Keratinocyte (primary cell): ENCODE data around the gene KRTAP5-10. TPM values are rescaled to one million over a fixed set of nuclear protein-coding genes. Genes with fewer than 3 reads are reported as not detected.
A peak's percentile ranks its signal among the peaks of the same experiment; 100 is the strongest.

Source experiments
- DNase-seq: peaks from one replicate; pipeline ENCODE4 v3.0.0-alpha.2; 2011; ENCODE audit warnings: low read depth, missing footprints, low spot score
- FAIRE-seq: peaks from 2 replicates; lab custom pipeline; 2011; peaks lifted over from hg19 to GRCh38; lab: Jason Lieb, UNC
- H2AFZ ChIP-seq: 2 replicates; pipeline ENCODE4 v1.6.0; 2012; ENCODE audit warnings: low read length, control low read depth, inconsistent platforms; ENCODE audit not compliant: control insufficient read depth
- H3K27ac ChIP-seq: 2 replicates; pipeline ENCODE4 v1.5.1; 2011; ENCODE audit warnings: low read length; ENCODE audit not compliant: control insufficient read depth, insufficient read depth
- H3K27me3 ChIP-seq: 3 replicates; pipeline ENCODE4 v1.6.0; 2011; ENCODE audit warnings: low read length; ENCODE audit not compliant: control insufficient read depth, insufficient read depth; ENCODE audit errors: extremely low read depth
- H3K36me3 ChIP-seq, 2 experiments: 2 replicates in 1 of 2; 3 replicates in 1 of 2; pipeline ENCODE4 v1.5.1; 2011; ENCODE audit warnings: low read length in 2 of 2, mild to moderate bottlenecking in 1 of 2; ENCODE audit not compliant: control insufficient read depth in 2 of 2, insufficient read depth in 2 of 2; ENCODE audit errors: extremely low read depth in 1 of 2
- H3K4me1 ChIP-seq: 3 replicates; pipeline ENCODE4 v1.5.1; 2011; ENCODE audit warnings: low read length; ENCODE audit not compliant: control insufficient read depth, insufficient read depth; ENCODE audit errors: extremely low read depth
- H3K4me2 ChIP-seq: 3 replicates; pipeline ENCODE4 v1.6.0; 2011; ENCODE audit warnings: low read depth, low read length; ENCODE audit not compliant: control insufficient read depth, insufficient read depth; ENCODE audit errors: extremely low read depth
- H3K4me3 ChIP-seq, 3 experiments: fragments of 200-600 bp in 1 of 3; sonication (generic) in 1 of 3; 2 replicates in 2 of 3; 3 replicates in 1 of 3; pipeline ENCODE4 v1.5.1; 2011 to 2016; ENCODE audit warnings: low read length in 3 of 3, mild to moderate bottlenecking in 3 of 3, control low read depth in 2 of 3, inconsistent platforms in 1 of 3, low read depth in 1 of 3, mixed read lengths in 1 of 3, mixed run types in 1 of 3, moderate library complexity in 1 of 3; ENCODE audit not compliant: control insufficient read depth in 2 of 3, insufficient read depth in 2 of 3; ENCODE audit errors: extremely low read depth in 1 of 3
- H3K79me2 ChIP-seq: 2 replicates; pipeline ENCODE4 v1.6.0; 2012; ENCODE audit warnings: low read length; ENCODE audit not compliant: control insufficient read depth, insufficient read depth
- H3K9ac ChIP-seq: 3 replicates; pipeline ENCODE4 v1.6.0; 2011; ENCODE audit warnings: low read length; ENCODE audit not compliant: control insufficient read depth, insufficient read depth; ENCODE audit errors: extremely low read depth
- H3K9me1 ChIP-seq: 3 replicates; pipeline ENCODE4 v1.6.0; 2011; ENCODE audit warnings: low read length; ENCODE audit not compliant: control insufficient read depth, insufficient read depth; ENCODE audit errors: extremely low read depth
- H3K9me3 ChIP-seq: 2 replicates; pipeline ENCODE4 v1.5.1; 2012; ENCODE audit warnings: low read depth, low read length; ENCODE audit not compliant: control insufficient read depth
- H4K20me1 ChIP-seq: 3 replicates; pipeline ENCODE4 v1.6.0; 2011; ENCODE audit warnings: low read length; ENCODE audit not compliant: control insufficient read depth, insufficient read depth; ENCODE audit errors: extremely low read depth
- CTCF ChIP-seq, 3 experiments: IDR thresholded peaks in 1 of 3; conservative IDR thresholded peaks in 1 of 3; optimal IDR thresholded peaks in 1 of 3; 2 replicates in 2 of 3; 3 replicates in 1 of 3; pipeline versions ENCODE3 to v1.5.1; 2011; ENCODE audit warnings: low read length in 3 of 3, mild to moderate bottlenecking in 3 of 3, moderate library complexity in 2 of 3, control low read depth in 1 of 3, inconsistent platforms in 1 of 3; ENCODE audit not compliant: insufficient read depth in 2 of 3; ENCODE audit errors: extremely low read depth in 1 of 3
- EZH2 ChIP-seq: IDR thresholded peaks from one replicate; pipeline ENCODE4 v1.6.1; 2012; ENCODE audit warnings: inconsistent platforms, mild to moderate bottlenecking, low read length, moderate library complexity
- dilution Hi-C: fragments of 300-500 bp; cut with MboI; formaldehyde crosslinking; loops from one replicate; pipeline ENCODE4 v1.7.0; 2020; ENCODE audit warnings: low sequenced_read_pairs; ENCODE audit not compliant: extremely low pct_ligation_motif_present
- polyA plus RNA-seq, 5 experiments: library from polyadenylated mRNA; depleted of rRNA in 3 of 5; stranded (reverse) in 3 of 5; stranded (forward) in 1 of 5; unstranded in 1 of 5; fragments of >200 nt; gene quantifications; 1 replicate in 1 of 5; 2 replicates in 3 of 5; 3 replicates in 1 of 5; pipeline versions ENCODE4 v1.2.1 to v1.2.3, GENCODE V29; 2011 to 2012; ENCODE audit warnings: missing spikeins in 2 of 5, low read depth in 1 of 5, low replicate concordance in 1 of 5

Gene KRTAP5-10
- polyA plus RNA-seq, 1 donor (not counting 4 experiments of a cell fraction or from before 2014, with no cell fraction given): not detected

- DNase-seq: no peak
- dilution Hi-C loops: no loop called here
- TF ChIP-seq CTCF (optimal IDR thresholded peaks at IDR 0.05 in 1 of 3, IDR thresholded peaks at IDR 0.05 in 1 of 3, conservative IDR thresholded peaks at IDR 0.05 in 1 of 3; ENCODE audit: extremely low read depth in 1 of 3, insufficient read depth in 2 of 3, low read length in 3 of 3): peak in 2 of 3 experiments; percentile 22 to 43
- no peak for TF ChIP-seq EZH2
- Histone ChIP-seq H3K9me3 (peaks cover 3% of the 10 kb centered on the region), H3K4me1 (no peaks in the 10 kb centered on the region), H3K27ac (no peak overlapping the region), H3K4me2 (no peak overlapping the region), H2AFZ (no peak overlapping the region), H3K27me3 (no peaks in the 10 kb centered on the region), H4K20me1 (no peaks in the 10 kb centered on the region), H3K9me1 (no peaks in the 10 kb centered on the region), H3K4me3 (no peak overlapping the region), H3K9ac (no peak overlapping the region), H3K79me2 (no peaks in the 10 kb centered on the region), H3K36me3 (no peaks in the 10 kb centered on the region)
- no peak for FAIRE-seq
Observed at GRCh38 chr11:71563406-71563805, 2.0 kb upstream of the KRTAP5-10 start.

GRCh38 chr11:71564430-71564829 lies 933 bp upstream of the KRTAP5-10 start:
- Histone ChIP-seq H3K9me3 (peaks cover 3% of the 10 kb centered on the region), H3K4me3 (no peak overlapping the region), H3K27ac (no peak overlapping the region), H3K79me2 (no peaks in the 10 kb centered on the region), H3K9ac (no peak overlapping the region), H3K27me3 (no peaks in the 10 kb centered on the region), H2AFZ (no peak overlapping the region), H3K4me2 (no peak overlapping the region), H3K9me1 (no peaks in the 10 kb centered on the region), H3K36me3 (no peaks in the 10 kb centered on the region), H3K4me1 (no peaks in the 10 kb centered on the region), H4K20me1 (no peaks in the 10 kb centered on the region)
- dilution Hi-C loops: no loop called here
- no peak for TF ChIP-seq CTCF (optimal IDR thresholded peaks at IDR 0.05 in 1 of 3, IDR thresholded peaks at IDR 0.05 in 1 of 3, conservative IDR thresholded peaks at IDR 0.05 in 1 of 3; ENCODE audit: extremely low read depth in 1 of 3, insufficient read depth in 2 of 3, low read length in 3 of 3)
- TF ChIP-seq EZH2: no peak
- FAIRE-seq (no peak), DNase-seq (no peak)
